GM20000 (cell line): ENCODE results near the gene FUS.
"Not testable (repeated sequence)": the region's sequence is repeated elsewhere in the genome, so short reads cannot be mapped to it uniquely, and the experiment has no call there.

ENCODE experiments used
- DNase-seq: peaks from one replicate; pipeline ENCODE4 v3.0.0; 2012; ENCODE audit warnings: low spot score
- CTCF ChIP-seq: IDR thresholded peaks from 2 replicates; pipeline ENCODE4 v1.5.1; 2012; ENCODE audit warnings: mild to moderate bottlenecking, control low read depth; ENCODE audit errors: extremely low read depth, missing control alignments

FUS gene

DNA sequence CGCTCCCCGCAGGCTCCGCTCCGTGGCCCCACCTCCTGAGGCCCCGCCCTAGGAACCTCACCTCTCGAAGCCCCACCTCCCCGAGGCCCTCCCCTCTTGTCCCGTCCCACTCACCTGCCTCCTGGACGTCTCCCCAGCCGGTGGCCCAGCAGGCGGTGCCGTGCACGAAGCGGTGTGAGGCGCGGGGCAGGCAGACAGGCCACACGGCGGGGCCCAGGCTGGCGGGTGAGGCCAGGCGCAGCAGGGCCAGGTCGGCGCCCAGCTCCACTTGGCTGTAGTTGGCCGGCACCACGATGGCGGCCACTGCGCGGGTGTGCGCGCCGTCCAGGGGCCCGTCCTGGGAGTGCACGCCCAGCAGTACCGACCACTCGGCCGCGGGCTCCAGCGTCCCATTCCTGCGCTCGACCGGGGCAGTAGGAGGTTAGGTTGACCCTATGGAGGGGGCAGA lies 31.6 kb upstream of the FUS start:
- TF ChIP-seq CTCF = no peak
- no peak for DNase-seq

DNA sequence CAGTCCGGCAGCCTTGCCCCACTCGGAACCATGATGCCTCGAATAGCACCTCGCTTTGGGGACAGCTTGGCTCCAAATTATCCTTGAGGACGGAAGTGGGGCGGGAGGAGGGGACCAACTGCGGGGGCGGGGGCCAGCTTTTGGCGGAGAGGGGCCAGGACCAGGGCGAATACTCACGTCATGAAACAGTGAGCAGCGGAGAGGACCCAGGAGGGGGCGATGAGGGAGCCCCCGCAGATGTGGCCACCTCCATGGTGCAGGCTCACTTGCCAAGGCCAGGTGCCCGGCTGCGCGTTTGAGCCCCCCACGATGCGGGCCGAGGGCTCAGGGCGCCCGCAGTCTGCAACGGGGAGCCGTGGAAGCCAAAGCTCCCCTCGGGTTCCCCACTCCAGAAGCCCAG lies 31.0 kb upstream of the FUS start:
- DNase-seq = no peak
- TF ChIP-seq CTCF = no peak

GRCh38 chr16:31149332-31149731 lies 30.6 kb upstream of the FUS start:
- no peak for DNase-seq
- no peak for TF ChIP-seq CTCF

DNA sequence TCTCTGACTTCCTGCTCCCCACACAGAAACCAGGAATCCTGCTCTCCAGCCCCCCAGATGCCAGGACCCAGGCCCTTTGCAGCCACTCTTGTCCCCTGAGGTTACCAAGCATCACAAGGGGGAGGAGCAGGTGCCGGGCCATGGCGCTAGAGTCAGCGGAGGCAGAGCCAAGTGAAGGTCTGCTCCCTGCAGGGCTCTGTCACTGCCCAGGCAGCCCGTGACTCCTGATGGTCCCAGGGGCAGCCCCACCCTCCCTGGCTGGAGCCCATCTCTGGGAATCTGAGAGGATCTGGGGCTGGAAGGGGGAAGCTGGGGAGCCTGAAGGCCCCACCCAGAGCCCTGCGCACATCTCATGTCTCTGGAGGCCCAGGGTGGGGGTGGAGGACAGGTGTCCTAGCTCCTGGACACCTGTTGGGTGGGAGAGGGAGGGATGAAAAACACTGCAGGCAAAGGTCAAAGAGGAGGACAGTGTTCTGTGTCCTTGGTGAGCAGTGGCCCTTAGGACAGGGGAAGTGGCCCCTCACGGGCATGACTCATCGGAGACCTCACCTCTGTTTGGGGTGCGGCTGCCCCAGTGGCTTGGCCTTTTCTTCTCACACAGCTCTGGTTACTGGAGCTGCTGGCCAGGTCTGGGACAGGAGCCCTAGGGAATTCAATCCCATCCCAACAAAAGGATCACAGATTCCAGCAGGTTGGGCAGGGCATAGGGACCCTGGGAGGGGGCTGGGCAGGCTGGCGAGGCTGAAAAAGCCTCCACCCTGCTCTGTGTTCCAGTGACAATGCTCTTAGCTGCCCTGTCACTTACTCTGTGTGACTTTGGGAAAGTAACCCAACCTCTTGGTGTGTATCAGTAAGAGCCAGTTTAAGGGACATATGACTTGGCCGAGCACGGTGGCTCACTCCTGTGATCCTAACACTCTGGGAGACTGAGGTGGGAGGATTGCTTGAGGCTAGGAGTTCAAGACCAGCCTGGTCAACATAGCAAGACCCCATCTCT lies 29.7 kb upstream of the FUS start, which contains the start of gene PRSS36:
TSS of gene PRSS36 (minus strand) at position 173 of the 997 bp plus-strand sequence. CDS start at position 142, 31 bp downstream.
- TF ChIP-seq CTCF = no peak

GRCh38 chr16:31150976-31151375 lies 29.0 kb upstream of the FUS start:
- DNase-seq = not testable (repeated sequence)

More for the DNA sequence above, 29.7 kb upstream of the FUS start, which contains the start of gene PRSS36:
- no peak for DNase-seq

- TF ChIP-seq CTCF = no peak
- peak; percentile 27 for DNase-seq
These were observed 22.8 kb upstream of the FUS start for GRCh38 chr16:31157136-31157535.

GRCh38 chr16:31167315-31167714 lies 12.6 kb upstream of the FUS start:
- no peak for DNase-seq
- TF ChIP-seq CTCF = no peak
